CD4-positive, alpha-beta T cell treated with Interleukin-6 for 4 hours (primary cell): ENCODE measurements around the gene DENND1A.
"Not testable (repeated sequence)": the region's sequence is repeated elsewhere in the genome, so short reads cannot be mapped to it uniquely, and the experiment has no call there.

ENCODE experiments used
- DNase-seq: peaks from one replicate; pipeline ENCODE4 v3.0.0-alpha.2; 2020; ENCODE audit warnings: mixed read lengths

DENND1A gene

GRCh38 chr9:123946101-123946821 is 16.3 kb upstream of the DENND1A start:
- DNase-seq, result no peak

GRCh38 chr9:123945532-123945931 is 15.6 kb upstream of the DENND1A start:
- DNase-seq, result no peak

DNA sequence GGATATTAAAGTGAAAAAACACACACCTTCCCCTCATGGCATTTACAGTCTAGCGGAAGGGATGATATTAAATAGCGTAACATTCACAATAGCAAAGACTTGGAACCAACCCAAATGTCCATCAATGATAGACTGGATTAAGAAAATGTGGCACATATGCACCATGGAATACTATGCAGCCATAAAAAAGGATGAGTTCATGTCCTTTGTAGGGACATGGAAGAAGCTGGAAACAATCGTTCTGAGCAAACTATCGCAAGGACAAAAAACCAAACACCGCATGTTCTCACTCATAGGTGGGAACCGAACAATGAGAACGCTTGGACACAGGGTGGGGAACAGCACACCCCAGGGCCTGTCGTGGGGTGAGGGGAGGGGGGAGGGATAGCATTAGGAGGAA is 14.5 kb upstream of the DENND1A start:
- not testable (repeated sequence) for DNase-seq

- DNase-seq, result no peak
Measured at GRCh38 chr9:123943671-123944070, 13.7 kb upstream of the DENND1A start.

DNA sequence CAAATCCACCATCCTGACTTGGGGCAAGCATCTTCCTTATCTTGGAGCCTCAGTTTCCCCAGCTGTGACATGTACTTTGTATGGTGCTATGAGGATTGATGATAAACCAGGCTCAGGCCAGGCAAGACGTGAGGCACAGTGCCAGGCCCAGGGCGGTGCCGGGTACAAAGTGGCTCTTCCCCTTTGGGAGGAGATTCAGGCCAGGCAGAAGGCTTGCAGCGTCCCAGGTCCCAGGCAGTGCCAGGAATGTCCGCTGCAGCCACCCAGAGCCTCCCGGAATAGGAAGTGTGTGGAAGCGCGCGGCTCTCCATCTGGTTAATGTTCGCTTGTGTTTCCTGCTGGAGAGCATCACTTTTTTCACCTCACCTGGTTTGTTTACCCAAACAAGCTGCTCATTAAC is 12.6 kb upstream of the DENND1A start:
- DNase-seq, result no peak

DNA sequence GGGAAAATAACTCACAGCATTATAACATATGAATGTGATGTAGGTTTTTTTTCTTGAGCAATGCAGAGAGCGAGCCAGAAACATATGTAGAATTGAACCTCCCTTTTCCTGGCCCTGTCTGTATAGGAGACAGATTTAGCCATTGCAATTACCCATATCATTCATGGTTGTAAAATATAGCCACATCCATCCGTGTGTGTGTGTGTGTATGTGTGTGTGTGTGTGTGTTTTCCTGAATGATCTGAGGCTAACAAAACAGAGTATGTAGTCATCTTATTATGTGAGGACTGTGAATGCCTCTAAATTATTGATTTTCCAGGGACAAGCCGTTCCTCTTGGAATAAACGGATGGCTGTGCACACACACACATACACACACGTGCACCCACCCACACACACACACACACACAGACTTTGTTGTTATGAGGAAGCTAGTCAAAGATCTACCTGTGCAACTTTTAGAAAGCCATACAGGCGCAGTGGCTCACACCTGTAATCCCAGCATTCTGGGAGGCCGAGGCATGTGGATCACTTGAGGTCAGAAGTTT is 11.7 kb upstream of the DENND1A start:
- DNase-seq, result no peak

GRCh38 chr9:123940721-123941523 is 11.0 kb upstream of the DENND1A start:
- no peak for DNase-seq

DNA sequence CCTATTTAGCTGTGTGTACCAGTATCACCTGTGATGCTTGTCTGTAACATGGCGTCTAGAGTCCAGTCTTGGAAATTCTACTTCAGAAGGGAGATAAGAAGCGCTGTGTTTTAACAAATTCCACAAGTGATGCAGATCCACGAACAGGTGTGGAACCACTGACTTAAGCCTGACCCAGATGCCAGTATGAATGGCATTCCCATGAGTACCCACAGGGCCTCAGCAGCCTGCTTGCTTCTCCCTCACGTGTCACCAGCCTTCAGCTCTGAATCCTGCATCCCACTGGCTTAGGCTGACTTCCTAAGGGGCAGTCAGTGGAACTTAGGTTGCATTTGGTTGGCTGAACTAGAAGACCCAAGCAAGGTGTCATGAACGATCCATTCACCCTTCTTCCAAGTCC is 8.5 kb upstream of the DENND1A start:
- DNase-seq, result no peak

GRCh38 chr9:123936575-123936974 is 6.6 kb upstream of the DENND1A start:
- DNase-seq, result not testable (repeated sequence)

- DNase-seq, result no peak
Measured at GRCh38 chr9:123933440-123934212, 3.7 kb upstream of the DENND1A start.

DNA sequence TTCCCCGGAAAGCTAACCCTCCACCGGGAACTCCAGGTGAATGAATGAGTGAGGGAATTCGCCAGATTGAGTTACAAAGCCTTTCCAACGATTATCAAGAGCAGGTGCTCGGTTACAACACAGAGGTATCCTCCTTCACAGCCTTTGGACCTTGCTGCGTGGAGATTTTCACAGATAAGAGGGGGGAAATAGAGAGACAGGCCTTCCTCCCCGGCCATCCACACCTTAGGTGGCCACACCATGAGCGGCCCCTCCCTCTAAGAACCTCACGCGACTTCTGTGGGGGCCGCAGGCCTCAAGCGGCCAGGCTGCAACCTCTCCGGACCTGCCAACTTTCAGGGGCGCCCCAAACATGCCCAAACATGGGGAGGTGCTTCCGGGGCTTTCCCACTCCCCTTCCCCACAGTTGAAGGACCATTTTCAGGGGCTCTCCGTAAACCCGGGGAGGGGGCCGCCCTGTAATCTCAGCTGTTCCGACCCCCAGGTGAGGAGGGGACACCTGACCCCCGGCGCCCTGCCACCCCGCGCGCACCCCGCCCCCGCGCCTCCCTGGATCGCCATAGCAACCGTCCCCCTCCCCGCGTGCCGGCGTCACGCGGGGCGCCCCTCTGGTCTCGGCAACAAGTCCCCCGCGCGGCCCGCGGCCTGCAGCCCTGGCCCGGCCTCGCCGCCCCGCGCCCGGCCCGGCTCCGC is 603 bp downstream of the DENND1A start:
- no peak for DNase-seq

- no peak for DNase-seq
Measured at GRCh38 chr9:123928533-123929176, 1.3 kb downstream of the DENND1A start.

DNA sequence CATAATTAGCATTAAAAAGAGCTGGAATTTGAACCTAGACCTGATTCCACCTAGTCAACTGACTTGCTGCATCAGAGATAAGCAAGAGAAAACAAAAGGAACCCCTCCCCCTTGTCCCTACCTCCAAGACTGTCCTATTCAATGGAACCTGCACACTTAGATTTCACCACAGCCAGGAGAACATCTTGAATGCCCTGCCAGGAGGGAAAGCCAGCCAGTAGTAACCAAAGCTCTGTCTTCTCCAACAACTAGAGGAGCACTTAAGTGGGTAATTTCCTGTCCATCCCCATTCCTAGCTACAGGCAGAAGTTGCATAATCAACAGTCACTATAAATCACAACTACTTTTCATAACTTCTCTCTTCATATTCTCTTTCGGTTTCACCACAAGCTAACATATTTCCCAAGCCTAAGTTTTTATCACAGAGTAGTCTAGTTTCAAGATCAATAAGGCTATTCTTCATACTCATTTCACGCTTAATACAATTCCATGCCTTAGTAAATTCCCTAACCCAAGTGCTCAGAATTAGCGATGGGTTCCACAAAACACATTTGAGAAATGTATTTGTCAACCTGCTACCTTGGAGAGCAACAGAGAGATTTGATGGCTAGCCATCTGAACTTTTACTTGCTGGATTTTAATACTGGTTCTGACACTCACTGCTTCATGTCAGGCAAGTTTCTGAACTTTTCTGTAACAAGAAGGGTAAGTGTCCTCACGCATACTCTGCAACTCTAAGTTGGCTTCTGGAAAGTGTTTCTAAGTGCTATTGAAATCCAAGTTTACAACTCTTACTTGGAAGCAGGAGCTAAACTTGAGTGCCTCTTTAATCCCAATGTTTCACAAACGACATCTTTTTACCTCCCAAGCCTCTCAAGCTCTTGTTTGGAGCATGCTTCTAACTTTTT is 2.0 kb downstream of the DENND1A start:
- no peak for DNase-seq

DNA sequence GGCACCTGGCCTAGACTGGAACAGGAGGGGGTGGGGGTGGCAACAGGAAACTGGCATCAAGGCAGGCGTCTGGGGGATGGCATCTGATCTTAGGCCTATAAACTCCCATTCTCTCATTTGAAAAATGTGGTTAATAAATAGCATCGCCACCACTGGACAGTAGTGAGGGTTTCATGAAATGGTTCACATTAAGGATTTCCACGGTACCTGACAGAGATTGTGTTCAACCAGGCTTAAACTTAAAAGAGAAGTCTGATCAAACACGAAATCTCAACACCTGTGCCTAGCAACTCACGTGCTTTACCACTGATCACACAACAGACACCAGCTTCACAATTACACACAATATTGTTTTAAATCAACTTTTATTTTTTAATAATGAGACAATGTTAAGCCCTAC is 3.0 kb downstream of the DENND1A start:
- no peak for DNase-seq

- DNase-seq, result no peak
Measured at GRCh38 chr9:123925819-123926218, 4.1 kb downstream of the DENND1A start.

- DNase-seq, result no peak
Measured at GRCh38 chr9:123925161-123925560, 4.8 kb downstream of the DENND1A start.

GRCh38 chr9:123924727-123925126 is 5.2 kb downstream of the DENND1A start:
- no peak for DNase-seq

GRCh38 chr9:123923884-123924283 is 6.0 kb downstream of the DENND1A start:
- DNase-seq, result no peak

GRCh38 chr9:123923377-123923776 is 6.5 kb downstream of the DENND1A start:
- DNase-seq, result no peak

GRCh38 chr9:123922911-123923310 is 7.0 kb downstream of the DENND1A start:
- no peak for DNase-seq

GRCh38 chr9:123922431-123922830 is 7.5 kb downstream of the DENND1A start:
- DNase-seq, result no peak
